Measurements from ENCODE around the gene RBL2. TPM values are rescaled to one million over a fixed set of nuclear protein-coding genes. Genes with fewer than 3 reads are reported as not detected.
"Not testable (repeated sequence)": the region's sequence is repeated elsewhere in the genome, so short reads cannot be mapped to it uniquely, and the experiment has no call there.

RBL2 gene
- total RNA-seq, 1 donor from 2014 or later, result 43.4 TPM

- no peak overlapping the region for H3K27ac Mint-ChIP-seq (ENCODE audit: unreplicated experiment)
- TF ChIP-seq CTCF (IDR thresholded peaks at IDR 0.05), result no peak
- H3K4me3 Mint-ChIP-seq (ENCODE audit: unreplicated experiment), result no peak overlapping the region
- peaks cover 8% of the 10 kb centered on the region for H3K27me3 Mint-ChIP-seq (ENCODE audit: unreplicated experiment)
- no peaks in the 10 kb centered on the region for H3K36me3 Mint-ChIP-seq (ENCODE audit: unreplicated experiment)
- peaks cover 4% of the 10 kb centered on the region for H3K9me3 Mint-ChIP-seq (ENCODE audit: unreplicated experiment)
- DNase-seq (ENCODE audit: extremely low spot score, unreplicated experiment), result no peak
- H3K4me1 Mint-ChIP-seq (ENCODE audit: unreplicated experiment), result no peaks in the 10 kb centered on the region
Measured at GRCh38 chr16:53414381-53414780, 19.9 kb upstream of the RBL2 start.

- H3K9me3 Mint-ChIP-seq (ENCODE audit: unreplicated experiment), result peaks cover 4% of the 10 kb centered on the region
- TF ChIP-seq CTCF (IDR thresholded peaks at IDR 0.05), result no peak
- no peak for DNase-seq (ENCODE audit: extremely low spot score, unreplicated experiment)
- H3K4me3 Mint-ChIP-seq (ENCODE audit: unreplicated experiment), result no peak overlapping the region
- H3K4me1 Mint-ChIP-seq (ENCODE audit: unreplicated experiment), result no peaks in the 10 kb centered on the region
- no peak overlapping the region for H3K27ac Mint-ChIP-seq (ENCODE audit: unreplicated experiment)
- H3K36me3 Mint-ChIP-seq (ENCODE audit: unreplicated experiment), result no peaks in the 10 kb centered on the region
- peaks cover 8% of the 10 kb centered on the region for H3K27me3 Mint-ChIP-seq (ENCODE audit: unreplicated experiment)
Measured at GRCh38 chr16:53415504-53415903, 18.8 kb upstream of the RBL2 start.

GRCh38 chr16:53417011-53417410 is 17.3 kb upstream of the RBL2 start:
- DNase-seq (ENCODE audit: extremely low spot score, unreplicated experiment), result no peak
- Mint-ChIP-seq H3K4me1 (ENCODE audit: unreplicated experiment) (no peaks in the 10 kb centered on the region), H3K27ac (ENCODE audit: unreplicated experiment) (no peak overlapping the region)

GRCh38 chr16:53417976-53418375 is 16.3 kb upstream of the RBL2 start:
- Mint-ChIP-seq H3K9me3 (ENCODE audit: unreplicated experiment) (no peaks in the 10 kb centered on the region), H3K27me3 (ENCODE audit: unreplicated experiment) (peaks cover 8% of the 10 kb centered on the region), H3K4me1 (ENCODE audit: unreplicated experiment) (no peaks in the 10 kb centered on the region), H3K27ac (ENCODE audit: unreplicated experiment) (no peak overlapping the region), H3K36me3 (ENCODE audit: unreplicated experiment) (no peaks in the 10 kb centered on the region), H3K4me3 (ENCODE audit: unreplicated experiment) (no peak overlapping the region)
- no peak for DNase-seq (ENCODE audit: extremely low spot score, unreplicated experiment)
- TF ChIP-seq CTCF (IDR thresholded peaks at IDR 0.05), result no peak

More at GRCh38 chr16:53417011-53417410, 17.3 kb upstream of the RBL2 start:
- Mint-ChIP-seq H3K4me3 (ENCODE audit: unreplicated experiment) (no peak overlapping the region), H3K9me3 (ENCODE audit: unreplicated experiment) (no peaks in the 10 kb centered on the region), H3K27me3 (ENCODE audit: unreplicated experiment) (peaks cover 8% of the 10 kb centered on the region), H3K36me3 (ENCODE audit: unreplicated experiment) (no peaks in the 10 kb centered on the region)
- TF ChIP-seq CTCF (IDR thresholded peaks at IDR 0.05), result no peak

- not testable (repeated sequence) for DNase-seq (ENCODE audit: extremely low spot score, unreplicated experiment); H3K27ac Mint-ChIP-seq (ENCODE audit: unreplicated experiment); H3K36me3 Mint-ChIP-seq (ENCODE audit: unreplicated experiment)
Measured at GRCh38 chr16:53419383-53419709, 14.9 kb upstream of the RBL2 start.

GRCh38 chr16:53421248-53421647 is 13.0 kb upstream of the RBL2 start:
- H3K27me3 Mint-ChIP-seq (ENCODE audit: unreplicated experiment), result peaks cover 7% of the 10 kb centered on the region
- TF ChIP-seq CTCF (IDR thresholded peaks at IDR 0.05), result no peak
- no peak overlapping the region for H3K27ac Mint-ChIP-seq (ENCODE audit: unreplicated experiment)
- H3K36me3 Mint-ChIP-seq (ENCODE audit: unreplicated experiment), result no peaks in the 10 kb centered on the region
- no peak overlapping the region for H3K4me3 Mint-ChIP-seq (ENCODE audit: unreplicated experiment)
- no peak for DNase-seq (ENCODE audit: extremely low spot score, unreplicated experiment)
- no peaks in the 10 kb centered on the region for H3K4me1 Mint-ChIP-seq (ENCODE audit: unreplicated experiment)
- peaks cover 5% of the 10 kb centered on the region for H3K9me3 Mint-ChIP-seq (ENCODE audit: unreplicated experiment)

More at GRCh38 chr16:53419383-53419709, 14.9 kb upstream of the RBL2 start:
- H3K27me3 Mint-ChIP-seq (ENCODE audit: unreplicated experiment); H3K4me3 Mint-ChIP-seq (ENCODE audit: unreplicated experiment); H3K4me1 Mint-ChIP-seq (ENCODE audit: unreplicated experiment); H3K9me3 Mint-ChIP-seq (ENCODE audit: unreplicated experiment): not testable (repeated sequence)

GRCh38 chr16:53423968-53424367 is 10.3 kb upstream of the RBL2 start:
- not testable (repeated sequence) for H3K27ac Mint-ChIP-seq (ENCODE audit: unreplicated experiment); H3K9me3 Mint-ChIP-seq (ENCODE audit: unreplicated experiment); H3K4me3 Mint-ChIP-seq (ENCODE audit: unreplicated experiment); DNase-seq (ENCODE audit: extremely low spot score, unreplicated experiment); H3K36me3 Mint-ChIP-seq (ENCODE audit: unreplicated experiment); H3K4me1 Mint-ChIP-seq (ENCODE audit: unreplicated experiment)
- peaks cover 13% of the 10 kb centered on the region for H3K27me3 Mint-ChIP-seq (ENCODE audit: unreplicated experiment)
